ENCODE measurements around the gene TPPP3.

DNA sequence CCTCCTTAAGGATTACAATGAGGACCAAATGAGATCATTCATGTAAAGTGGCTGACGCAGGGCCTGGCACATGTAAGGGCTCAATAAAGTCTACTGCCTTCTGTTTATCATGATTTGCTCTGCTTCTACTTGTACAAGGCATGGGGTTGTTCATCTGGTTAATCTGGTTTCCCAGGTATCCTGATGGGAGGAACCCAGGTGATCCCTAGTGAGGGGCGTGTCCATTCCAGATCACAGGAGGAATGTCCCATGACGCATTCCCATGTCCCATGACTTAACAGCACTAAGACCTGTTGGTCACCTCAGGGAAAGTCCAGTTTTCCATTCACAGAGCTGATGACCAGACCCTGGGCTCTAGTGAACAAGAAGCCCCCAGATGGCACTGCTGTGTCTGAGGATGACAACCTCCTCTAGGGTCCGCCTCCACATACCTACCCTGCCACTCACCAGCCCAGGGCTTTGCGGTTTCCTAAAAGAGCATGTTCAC, 11.5 kb upstream of the TPPP3 start:
- TF ChIP-seq CTCF (conservative IDR thresholded peaks at IDR 0.05; ENCODE audit: low read length) (no peak), EZH2phosphoT487 (IDR thresholded peaks at IDR 0.05; ENCODE audit: borderline replicate concordance) (no peak)

Data from Loucy (cell line).